ENCODE data around the gene ALDH4A1. TPM values are rescaled to one million over a fixed set of nuclear protein-coding genes. Genes with fewer than 3 reads are reported as not detected.
A peak's percentile ranks its signal among the peaks of the same experiment; 100 is the strongest.

The ALDH4A1 gene
- total RNA-seq, 1 donor from 2014 or later = 16.6 TPM

GRCh38 chr1:18891426-18891780, 11.0 kb downstream of the ALDH4A1 start:
- TF ChIP-seq, protein P1, sequence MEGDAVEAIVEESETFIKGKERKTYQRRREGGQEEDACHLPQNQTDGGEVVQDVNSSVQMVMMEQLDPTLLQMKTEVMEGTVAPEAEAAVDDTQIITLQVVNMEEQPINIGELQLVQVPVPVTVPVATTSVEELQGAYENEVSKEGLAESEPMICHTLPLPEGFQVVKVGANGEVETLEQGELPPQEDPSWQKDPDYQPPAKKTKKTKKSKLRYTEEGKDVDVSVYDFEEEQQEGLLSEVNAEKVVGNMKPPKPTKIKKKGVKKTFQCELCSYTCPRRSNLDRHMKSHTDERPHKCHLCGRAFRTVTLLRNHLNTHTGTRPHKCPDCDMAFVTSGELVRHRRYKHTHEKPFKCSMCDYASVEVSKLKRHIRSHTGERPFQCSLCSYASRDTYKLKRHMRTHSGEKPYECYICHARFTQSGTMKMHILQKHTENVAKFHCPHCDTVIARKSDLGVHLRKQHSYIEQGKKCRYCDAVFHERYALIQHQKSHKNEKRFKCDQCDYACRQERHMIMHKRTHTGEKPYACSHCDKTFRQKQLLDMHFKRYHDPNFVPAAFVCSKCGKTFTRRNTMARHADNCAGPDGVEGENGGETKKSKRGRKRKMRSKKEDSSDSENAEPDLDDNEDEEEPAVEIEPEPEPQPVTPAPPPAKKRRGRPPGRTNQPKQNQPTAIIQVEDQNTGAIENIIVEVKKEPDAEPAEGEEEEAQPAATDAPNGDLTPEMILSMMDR (IDR thresholded peaks at IDR 0.05) = no peak

DNA sequence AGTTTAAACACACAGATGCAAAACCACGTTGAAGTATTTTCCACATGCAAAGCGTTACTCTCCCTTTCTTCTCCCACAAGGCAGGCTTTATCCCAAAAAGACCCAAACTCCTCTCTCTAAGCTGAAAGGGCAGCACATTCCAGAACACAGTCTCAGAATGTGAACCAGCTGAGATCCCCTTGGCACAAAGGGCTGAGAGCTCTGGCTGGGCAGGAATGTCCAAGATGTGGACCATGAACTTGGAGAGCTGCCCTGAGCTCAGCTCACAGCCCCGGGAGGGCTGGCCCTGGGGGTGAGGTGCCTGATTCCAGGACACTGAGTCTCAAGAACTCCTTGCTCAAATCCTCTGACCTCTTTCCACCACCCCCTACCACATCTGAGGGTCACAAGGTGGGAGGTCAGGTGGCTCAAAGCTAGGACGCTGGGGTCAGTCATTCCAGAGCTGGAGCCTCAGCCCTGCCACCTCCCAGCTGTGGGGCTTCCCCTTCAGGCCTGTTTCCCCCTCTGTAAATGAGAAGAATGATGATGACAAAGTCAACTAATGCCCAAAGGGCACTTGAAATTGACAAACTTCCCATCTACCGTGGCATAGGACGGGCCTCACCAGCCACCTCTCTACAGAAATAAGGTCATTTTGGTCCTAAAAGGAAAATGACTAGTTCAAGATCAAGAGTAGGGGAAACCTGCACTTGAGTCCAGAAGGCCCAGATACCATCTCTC, 11.5 kb downstream of the ALDH4A1 start:
- Histone ChIP-seq H3K4me1 (peaks cover 5 to 15% of the 10 kb centered on the region in 2 donors), H3K9me3 (no peaks in the 10 kb centered on the region), H3K27me3 (no peaks in the 10 kb centered on the region), H3K4me3 (no peak overlapping the region), H3K27ac (peak overlapping the region; percentile 74 to 79), H3K36me3 (peaks cover 0 to 4% of the 10 kb centered on the region in 2 donors)
- intact Hi-C loops (cut with DNase I) = no loop called here
- TF ChIP-seq, protein P1 (IDR thresholded peaks at IDR 0.05) = no peak
- DNase-seq (ENCODE audit: low spot score in 2 of 2) = peak in 1 of 2 donors; percentile 81

More at GRCh38 chr1:18891426-18891780, 11.0 kb downstream of the ALDH4A1 start:
- peak overlapping the region; percentile 74 to 79 for H3K27ac ChIP-seq
- H3K4me3 ChIP-seq = no peak overlapping the region
- intact Hi-C loops (cut with DNase I) = no loop called here
- H3K36me3 ChIP-seq = peaks cover 0 to 4% of the 10 kb centered on the region in 2 donors
- H3K27me3 ChIP-seq = no peaks in the 10 kb centered on the region
- peaks cover 5 to 12% of the 10 kb centered on the region in 2 donors for H3K4me1 ChIP-seq
- DNase-seq (ENCODE audit: low spot score in 2 of 2) = no peak
- no peaks in the 10 kb centered on the region for H3K9me3 ChIP-seq

DNA sequence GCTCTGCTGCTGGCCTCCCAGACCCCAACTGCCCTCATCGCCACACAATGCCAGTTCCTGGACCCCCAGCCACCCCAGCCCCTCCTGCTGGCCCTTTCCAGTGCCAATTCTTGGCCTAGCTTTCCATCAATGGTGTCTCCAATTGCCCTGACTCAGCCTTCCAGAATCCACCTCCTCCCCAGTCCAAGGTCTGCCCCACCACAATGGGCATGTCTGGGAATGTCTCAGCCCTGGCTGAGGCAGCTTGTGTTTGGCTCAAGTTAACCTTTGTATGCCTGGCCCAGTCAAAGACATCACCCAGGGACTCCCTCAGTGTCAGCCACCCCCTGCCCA, 16.4 kb downstream of the ALDH4A1 start:
- intact Hi-C loops (cut with DNase I) = no loop called here
- Histone ChIP-seq H3K27me3 (no peaks in the 10 kb centered on the region), H3K4me3 (no peak overlapping the region), H3K9me3 (no peaks in the 10 kb centered on the region), H3K4me1 (peaks cover 1 to 10% of the 10 kb centered on the region in 2 donors), H3K27ac (peak overlapping the region in 1 of 2 donors; percentile 51), H3K36me3 (peaks cover 5 to 24% of the 10 kb centered on the region in 2 donors)
- TF ChIP-seq, protein P1 (IDR thresholded peaks at IDR 0.05) = no peak
- no peak for DNase-seq (ENCODE audit: low spot score in 2 of 2)

- DNase-seq (ENCODE audit: low spot score in 2 of 2) = no peak
- Histone ChIP-seq H3K9me3 (no peaks in the 10 kb centered on the region), H3K4me3 (no peak overlapping the region), H3K27ac (peak overlapping the region in 1 of 2 donors; percentile 51), H3K27me3 (no peaks in the 10 kb centered on the region), H3K36me3 (peaks cover 5 to 24% of the 10 kb centered on the region in 2 donors), H3K4me1 (peaks cover 0 to 7% of the 10 kb centered on the region in 2 donors)
- TF ChIP-seq, protein P1 (IDR thresholded peaks at IDR 0.05) = no peak
- intact Hi-C loops (cut with DNase I) = no loop called here
Measured at GRCh38 chr1:18885311-18886002, 16.9 kb downstream of the ALDH4A1 start.

- H3K4me1 ChIP-seq = peaks cover 0 to 3% of the 10 kb centered on the region in 2 donors
- H3K27ac ChIP-seq = no peak overlapping the region
- H3K36me3 ChIP-seq = peaks cover 5 to 24% of the 10 kb centered on the region in 2 donors
- TF ChIP-seq, protein P1 (IDR thresholded peaks at IDR 0.05) = no peak
- no peaks in the 10 kb centered on the region for H3K9me3 ChIP-seq
- no peak overlapping the region for H3K4me3 ChIP-seq
- DNase-seq (ENCODE audit: low spot score in 2 of 2) = no peak
- intact Hi-C loops (cut with DNase I) = loop anchor here (1.0 to 5.0 kb wide), 2 partner anchors 88 to 213 kb away; no protein-coding TSS in a partner anchor
- no peaks in the 10 kb centered on the region for H3K27me3 ChIP-seq
Measured at GRCh38 chr1:18884727-18885126, 17.6 kb downstream of the ALDH4A1 start.

All from ascending aorta (tissue), 2 donors.